Prostate gland (tissue), 2 donors: ENCODE data around the gene PLPPR1.

Experiments
- CTCF ChIP-seq, 4 experiments: fragments of 200-600 bp in 2 of 4; fragments of 450-650 bp in 2 of 4; sonication (generic) in 2 of 4; IDR thresholded peaks; 1 replicate in 3 of 4; 2 replicates in 1 of 4; pipeline ENCODE4 v1.5.1; 2016 to 2019; ENCODE audit warnings: antibody characterized with exemption in 4 of 4, mild to moderate bottlenecking in 2 of 4, moderate library complexity in 2 of 4
- POLR2A ChIP-seq: fragments of 450-650 bp; IDR thresholded peaks from one replicate; pipeline ENCODE4 v1.6.1; 2016; ENCODE audit warnings: antibody characterized with exemption, mild to moderate bottlenecking
- POLR2AphosphoS5 ChIP-seq: sonication (generic); formaldehyde crosslinking; IDR thresholded peaks from one replicate; pipeline ENCODE4 v1.6.1; 2017; ENCODE audit warnings: antibody characterized with exemption

- TF ChIP-seq POLR2AphosphoS5, result no peak
- TF ChIP-seq CTCF (IDR thresholded peaks at IDR 0.05), result no peak
- no peak for TF ChIP-seq POLR2A
These were observed 271.4 kb downstream of the PLPPR1 start for GRCh38 chr9:101299901-101300300.
